SJCRH30 (cell line): Measurements from ENCODE around the gene TRIM3. TPM values are rescaled to one million over a fixed set of nuclear protein-coding genes. Genes with fewer than 3 reads are reported as not detected.

Experiments
- DNase-seq, 2 experiments: peaks; one replicate each; pipeline ENCODE4 v3.0.0-alpha.2; 2015 to 2020
- H3K27ac ChIP-seq: fragments of 250-450 bp; sonication (Bioruptor Pico); 2 replicates; pipeline ENCODE4 v1.5.1; 2020; ENCODE audit warnings: mild to moderate bottlenecking, moderate library complexity
- H3K27me3 ChIP-seq: fragments of 250-450 bp; sonication (Bioruptor Pico); 2 replicates; pipeline ENCODE4 v1.5.1; 2020; ENCODE audit warnings: mild to moderate bottlenecking, moderate library complexity
- H3K36me3 ChIP-seq: fragments of 250-450 bp; sonication (Bioruptor Pico); 2 replicates; pipeline ENCODE4 v1.5.1; 2020; ENCODE audit warnings: mild to moderate bottlenecking, moderate library complexity
- H3K4me1 ChIP-seq: fragments of 250-450 bp; sonication (Bioruptor Pico); 2 replicates; pipeline ENCODE4 v1.5.1; 2020; ENCODE audit warnings: mild to moderate bottlenecking, moderate library complexity
- H3K4me3 ChIP-seq: fragments of 250-450 bp; sonication (Bioruptor Pico); 2 replicates; pipeline ENCODE4 v1.5.1; 2020; ENCODE audit warnings: mild to moderate bottlenecking, moderate library complexity
- H3K9me3 ChIP-seq: fragments of 250-450 bp; sonication (Bioruptor Pico); replicated peaks from 2 replicates; pipeline ENCODE4 v1.5.1; 2020; ENCODE audit warnings: mild to moderate bottlenecking, moderate library complexity
- total RNA-seq: library from RNA; depleted of rRNA; stranded (reverse); fragments of >200 nt; shearing (Covaris generic); gene quantifications from 2 replicates; pipeline ENCODE4 v1.2.3, GENCODE V29; 2014

The TRIM3 gene
- total RNA-seq, 1 experiment from 2014 or later = 15.6 TPM

- peak; percentile 85 to 89 for DNase-seq
- Histone ChIP-seq H3K9me3 (no peaks in the 10 kb centered on the region), H3K4me3 (no peak overlapping the region), H3K27me3 (no peaks in the 10 kb centered on the region), H3K4me1 (no peaks in the 10 kb centered on the region; the same call in 1 of the 2 replicates), H3K27ac (no peak overlapping the region), H3K36me3 (peaks cover 4% of the 10 kb centered on the region; the same call in 1 of the 2 replicates)
Measured at GRCh38 chr11:6468712-6469495, 4.8 kb downstream of the TRIM3 start.

- H3K36me3 ChIP-seq = no peaks in the 10 kb centered on the region; the same call in 1 of the 2 replicates
- H3K9me3 ChIP-seq = no peaks in the 10 kb centered on the region
- no peak overlapping the region for H3K27ac ChIP-seq
- H3K27me3 ChIP-seq = no peaks in the 10 kb centered on the region
- DNase-seq = no peak
- no peak overlapping the region for H3K4me3 ChIP-seq
- H3K4me1 ChIP-seq = no peaks in the 10 kb centered on the region
Measured at GRCh38 chr11:6459099-6459450, 14.7 kb downstream of the TRIM3 start.

- Histone ChIP-seq H3K27ac (no peak overlapping the region), H3K4me1 (no peaks in the 10 kb centered on the region), H3K4me3 (no peak overlapping the region), H3K36me3 (no peaks in the 10 kb centered on the region; the same call in 1 of the 2 replicates), H3K27me3 (no peaks in the 10 kb centered on the region), H3K9me3 (no peaks in the 10 kb centered on the region)
- DNase-seq = no peak
Measured at GRCh38 chr11:6458352-6459098, 15.2 kb downstream of the TRIM3 start.

GRCh38 chr11:6457581-6458320, 16.0 kb downstream of the TRIM3 start:
- Histone ChIP-seq H3K9me3 (no peaks in the 10 kb centered on the region), H3K27ac (no peak overlapping the region), H3K4me1 (no peaks in the 10 kb centered on the region), H3K36me3 (no peaks in the 10 kb centered on the region), H3K4me3 (no peak overlapping the region), H3K27me3 (no peaks in the 10 kb centered on the region)
- DNase-seq = no peak

GRCh38 chr11:6456361-6457073, 17.2 kb downstream of the TRIM3 start:
- Histone ChIP-seq H3K36me3 (no peaks in the 10 kb centered on the region), H3K27me3 (no peaks in the 10 kb centered on the region), H3K4me1 (no peaks in the 10 kb centered on the region), H3K9me3 (no peaks in the 10 kb centered on the region), H3K27ac (no peak overlapping the region), H3K4me3 (no peak overlapping the region)
- DNase-seq = no peak

GRCh38 chr11:6455070-6455469, 18.7 kb downstream of the TRIM3 start:
- H3K4me3 ChIP-seq = no peak overlapping the region
- H3K36me3 ChIP-seq = no peaks in the 10 kb centered on the region
- H3K4me1 ChIP-seq = no peaks in the 10 kb centered on the region
- no peak for DNase-seq
- H3K27ac ChIP-seq = no peak overlapping the region
- no peaks in the 10 kb centered on the region for H3K9me3 ChIP-seq
- H3K27me3 ChIP-seq = no peaks in the 10 kb centered on the region

GRCh38 chr11:6453152-6453551, 20.6 kb downstream of the TRIM3 start:
- H3K27me3 ChIP-seq = no peaks in the 10 kb centered on the region
- H3K9me3 ChIP-seq = no peaks in the 10 kb centered on the region
- H3K27ac ChIP-seq = no peak overlapping the region
- H3K4me3 ChIP-seq = no peak overlapping the region
- no peak for DNase-seq
- no peaks in the 10 kb centered on the region for H3K4me1 ChIP-seq
- H3K36me3 ChIP-seq = no peaks in the 10 kb centered on the region

- Histone ChIP-seq H3K27me3 (no peaks in the 10 kb centered on the region), H3K4me1 (no peaks in the 10 kb centered on the region), H3K9me3 (no peaks in the 10 kb centered on the region), H3K36me3 (no peaks in the 10 kb centered on the region), H3K4me3 (no peak overlapping the region), H3K27ac (no peak overlapping the region)
- no peak for DNase-seq
Measured at GRCh38 chr11:6452219-6452618, 21.5 kb downstream of the TRIM3 start.

GRCh38 chr11:6448574-6448973, 25.2 kb downstream of the TRIM3 start:
- Histone ChIP-seq H3K4me3 (no peak overlapping the region), H3K36me3 (no peaks in the 10 kb centered on the region), H3K27me3 (no peaks in the 10 kb centered on the region), H3K9me3 (no peaks in the 10 kb centered on the region), H3K27ac (no peak overlapping the region), H3K4me1 (no peaks in the 10 kb centered on the region)
- DNase-seq = no peak

- no peaks in the 10 kb centered on the region for H3K9me3 ChIP-seq
- H3K27me3 ChIP-seq = 0 out of 2 replicates have a peak, but pooled peaks cover 2% of the 10 kb centered on the region
- peak; percentile 41 to 67 for DNase-seq
- H3K4me3 ChIP-seq = no peak overlapping the region
- no peaks in the 10 kb centered on the region for H3K36me3 ChIP-seq
- H3K27ac ChIP-seq = no peak overlapping the region
- no peaks in the 10 kb centered on the region for H3K4me1 ChIP-seq
Measured at GRCh38 chr11:6443269-6444003, 30.3 kb downstream of the TRIM3 start.

- Histone ChIP-seq H3K4me1 (no peaks in the 10 kb centered on the region), H3K27me3 (0 out of 2 replicates have a peak, but pooled peaks cover 2% of the 10 kb centered on the region), H3K36me3 (no peaks in the 10 kb centered on the region), H3K9me3 (no peaks in the 10 kb centered on the region), H3K4me3 (no peak overlapping the region), H3K27ac (no peak overlapping the region)
- no peak for DNase-seq
Measured at GRCh38 chr11:6442441-6442840, 31.3 kb downstream of the TRIM3 start.

GRCh38 chr11:6440906-6441358, 32.8 kb downstream of the TRIM3 start, which contains the start of gene HPX:
TSS of gene HPX (minus strand) at chr11:6440987. CDS start at chr11:6440963, 24 bp downstream.
- no peak within 1 kb of the TSS for H3K27ac ChIP-seq
- no peaks in the 10 kb centered on the region for H3K4me1 ChIP-seq
- no peak within 1 kb of the TSS for H3K4me3 ChIP-seq
- H3K9me3 ChIP-seq = no peaks in the 10 kb centered on the region
- H3K27me3 ChIP-seq = 0 out of 2 replicates have a peak, but pooled peaks cover 2% of the 10 kb centered on the region
- DNase-seq = no peak
- H3K36me3 ChIP-seq = no peaks in the 10 kb centered on the region

GRCh38 chr11:6438979-6439571, 34.7 kb downstream of the TRIM3 start:
- Histone ChIP-seq H3K4me1 (no peaks in the 10 kb centered on the region), H3K27ac (no peak overlapping the region)
- peak; percentile 46 to 63 for DNase-seq

More at GRCh38 chr11:6438979-6439571, 34.7 kb downstream of the TRIM3 start:
- Histone ChIP-seq H3K9me3 (no peaks in the 10 kb centered on the region), H3K4me3 (no peak overlapping the region), H3K36me3 (no peaks in the 10 kb centered on the region), H3K27me3 (0 out of 2 replicates have a peak, but pooled peaks cover 2% of the 10 kb centered on the region)
